Measurements from ENCODE around the gene USP20.

The USP20 gene

GRCh38 chr9:129895376-129896268 is 60.4 kb downstream of the USP20 start:
- Histone ChIP-seq H3K4me2 (peak overlapping the region; percentile 43; the same call in 1 of the 2 replicates), H3K4me3 (IDR thresholded peaks at IDR 0.05; ENCODE audit: insufficient read depth, low read depth, low read length) (no peak overlapping the region), H2AFZ (ENCODE audit: low read depth) (no peak overlapping the region), H3K4me1 (ENCODE audit: low read depth, poor library complexity, severe bottlenecking) (peaks cover 75% of the 10 kb centered on the region), H3K27ac (peak overlapping the region; percentile 91), H4K20me1 (ENCODE audit: insufficient read depth) (no peaks in the 10 kb centered on the region), H3K27me3 (ENCODE audit: insufficient read depth, low read depth) (no peaks in the 10 kb centered on the region), H3K9ac (peak overlapping the region; percentile 59; the same call in 1 of the 2 replicates), H3K36me3 (ENCODE audit: insufficient read depth) (no peaks in the 10 kb centered on the region), H3K79me2 (ENCODE audit: insufficient read depth, low read depth) (no peaks in the 10 kb centered on the region)
- TF ChIP-seq CTCF (conservative IDR thresholded peaks at IDR 0.05; ENCODE audit: low read depth, low read length): no peak

GRCh38 chr9:129897263-129897662 is 62.0 kb downstream of the USP20 start:
- Histone ChIP-seq H3K4me2 (no peak overlapping the region), H3K79me2 (ENCODE audit: insufficient read depth, low read depth) (no peaks in the 10 kb centered on the region), H3K27ac (no peak overlapping the region; the same call in 1 of the 2 replicates), H3K36me3 (ENCODE audit: insufficient read depth) (no peaks in the 10 kb centered on the region), H2AFZ (ENCODE audit: low read depth) (no peak overlapping the region), H3K9ac (no peak overlapping the region), H3K4me3 (IDR thresholded peaks at IDR 0.05; ENCODE audit: insufficient read depth, low read depth, low read length) (no peak overlapping the region), H3K4me1 (ENCODE audit: low read depth, poor library complexity, severe bottlenecking) (peaks cover 75% of the 10 kb centered on the region), H3K27me3 (ENCODE audit: insufficient read depth, low read depth) (no peaks in the 10 kb centered on the region), H4K20me1 (ENCODE audit: insufficient read depth) (no peaks in the 10 kb centered on the region)
- no peak for TF ChIP-seq CTCF (conservative IDR thresholded peaks at IDR 0.05; ENCODE audit: low read depth, low read length)

GRCh38 chr9:129898185-129898584 is 62.9 kb downstream of the USP20 start:
- no peak overlapping the region for H3K27ac ChIP-seq

GRCh38 chr9:129899620-129900019 is 64.4 kb downstream of the USP20 start:
- H4K20me1 ChIP-seq (ENCODE audit: insufficient read depth): no peaks in the 10 kb centered on the region
- H3K27me3 ChIP-seq (ENCODE audit: insufficient read depth, low read depth): no peaks in the 10 kb centered on the region
- no peak for TF ChIP-seq CTCF (conservative IDR thresholded peaks at IDR 0.05; ENCODE audit: low read depth, low read length)
- no peak overlapping the region for H3K27ac ChIP-seq
- no peak overlapping the region for H3K4me3 ChIP-seq (IDR thresholded peaks at IDR 0.05; ENCODE audit: insufficient read depth, low read depth, low read length)
- no peaks in the 10 kb centered on the region for H3K36me3 ChIP-seq (ENCODE audit: insufficient read depth)
- H3K4me1 ChIP-seq (ENCODE audit: low read depth, poor library complexity, severe bottlenecking): peaks cover 75% of the 10 kb centered on the region
- no peak overlapping the region for H3K4me2 ChIP-seq
- no peak overlapping the region for H3K9ac ChIP-seq
- H2AFZ ChIP-seq (ENCODE audit: low read depth): no peak overlapping the region
- no peaks in the 10 kb centered on the region for H3K79me2 ChIP-seq (ENCODE audit: insufficient read depth, low read depth)

More at GRCh38 chr9:129898185-129898584, 62.9 kb downstream of the USP20 start:
- no peak overlapping the region for H2AFZ ChIP-seq (ENCODE audit: low read depth)
- H3K79me2 ChIP-seq (ENCODE audit: insufficient read depth, low read depth): no peaks in the 10 kb centered on the region
- no peak overlapping the region for H3K4me3 ChIP-seq (IDR thresholded peaks at IDR 0.05; ENCODE audit: insufficient read depth, low read depth, low read length)
- H3K9ac ChIP-seq: no peak overlapping the region
- peaks cover 75% of the 10 kb centered on the region for H3K4me1 ChIP-seq (ENCODE audit: low read depth, poor library complexity, severe bottlenecking)
- H3K27me3 ChIP-seq (ENCODE audit: insufficient read depth, low read depth): no peaks in the 10 kb centered on the region
- no peak for TF ChIP-seq CTCF (conservative IDR thresholded peaks at IDR 0.05; ENCODE audit: low read depth, low read length)
- H4K20me1 ChIP-seq (ENCODE audit: insufficient read depth): no peaks in the 10 kb centered on the region
- H3K36me3 ChIP-seq (ENCODE audit: insufficient read depth): no peaks in the 10 kb centered on the region
- H3K4me2 ChIP-seq: no peak overlapping the region
